ENCODE data around the gene KCNQ1.

KCNQ1 gene

DNA sequence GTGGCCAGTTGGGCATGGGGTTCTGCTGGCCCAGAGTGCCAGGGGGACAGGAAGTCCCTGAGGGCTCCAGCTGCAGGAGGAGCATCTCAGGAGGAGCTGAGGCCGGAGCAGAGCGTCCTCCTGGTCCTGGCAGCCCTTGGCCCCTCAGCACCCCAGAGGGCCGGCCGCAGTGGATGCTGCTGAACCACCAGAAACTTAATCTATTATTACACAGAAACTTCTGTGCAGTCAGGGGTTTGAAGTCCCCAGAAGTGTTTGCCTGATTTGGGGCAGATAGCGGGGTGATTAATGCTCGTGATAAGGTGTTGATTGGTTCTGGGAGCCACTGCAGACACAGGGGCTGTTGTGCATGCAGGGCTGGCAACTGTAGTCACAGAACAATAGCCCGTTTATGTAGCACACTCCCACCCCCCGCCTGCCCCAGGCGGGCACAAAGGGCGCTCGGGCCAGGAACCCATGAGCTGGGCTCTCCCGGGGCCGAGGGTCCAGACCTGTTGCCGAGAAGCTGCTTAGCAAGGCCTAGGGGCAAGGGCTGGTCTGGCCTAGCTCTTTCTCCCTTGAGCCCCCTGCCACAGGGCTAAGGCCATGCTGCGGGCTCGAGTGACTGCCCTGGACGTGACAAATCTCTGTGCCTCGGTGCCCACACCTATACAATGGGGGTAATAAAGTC, 284.0 kb downstream of the KCNQ1 start:
- no peak for FAIRE-seq

DNA sequence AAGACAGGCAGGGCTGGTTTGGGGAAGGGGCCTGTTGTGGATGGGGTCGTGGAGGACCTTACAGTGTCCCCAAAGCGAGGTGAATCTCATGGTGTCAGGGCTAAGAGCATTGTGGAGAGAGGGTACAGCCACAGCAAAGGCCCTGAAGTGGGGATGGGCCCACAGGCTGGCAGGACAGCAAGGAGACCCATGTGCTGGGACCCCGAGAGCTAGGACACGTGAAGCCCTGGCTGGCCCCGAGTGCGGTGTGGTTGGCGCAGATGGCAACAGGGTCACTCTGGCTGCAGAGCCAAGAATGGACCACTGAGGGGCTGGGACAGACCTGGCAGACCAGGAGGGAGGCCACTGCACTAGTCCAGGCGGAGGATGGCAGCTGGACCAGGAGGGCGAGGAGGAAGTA, 285.0 kb downstream of the KCNQ1 start:
- FAIRE-seq = no peak

DNA sequence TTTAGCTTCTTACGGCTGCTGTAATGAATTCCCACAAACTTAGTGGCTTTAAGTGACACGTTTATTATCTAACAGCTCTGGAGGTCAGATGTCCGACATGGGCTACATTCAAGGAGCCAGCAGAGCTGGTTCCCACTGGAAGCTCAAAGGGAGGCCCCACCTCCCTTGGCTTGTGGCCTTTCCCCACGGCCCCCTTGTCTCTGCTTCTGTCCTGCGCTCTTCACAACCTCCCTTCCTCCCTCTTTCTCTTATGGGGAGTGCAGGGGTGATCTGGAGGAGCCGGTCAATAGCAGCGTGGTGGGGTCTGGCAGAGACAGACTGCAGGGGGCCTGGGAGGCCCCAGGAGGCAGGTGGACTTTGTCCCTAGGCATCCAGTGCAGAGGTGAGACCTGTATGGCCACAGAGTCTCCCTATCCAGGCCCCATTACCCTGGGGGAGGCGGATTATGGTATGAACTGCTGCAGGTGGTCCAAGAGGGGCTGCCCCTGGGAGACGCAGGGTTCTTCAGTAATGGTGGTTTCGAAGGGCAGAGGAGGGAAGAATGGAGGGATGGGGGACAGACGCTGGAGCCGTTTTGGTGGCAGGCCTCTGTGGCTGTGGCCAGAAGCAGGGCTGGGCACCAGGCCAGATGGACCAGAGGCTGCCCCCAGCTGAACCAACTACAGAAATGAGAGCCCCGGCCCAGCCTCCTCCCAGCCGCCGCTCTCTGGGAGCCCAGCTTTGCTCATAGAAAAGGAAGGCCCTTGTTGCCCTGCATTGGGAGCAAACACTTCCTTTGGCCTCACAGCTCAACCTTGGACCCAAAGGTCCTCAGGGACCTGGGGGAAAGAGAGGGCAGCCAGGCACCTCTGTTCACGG, 285.7 kb downstream of the KCNQ1 start:
- FAIRE-seq = no peak

DNA sequence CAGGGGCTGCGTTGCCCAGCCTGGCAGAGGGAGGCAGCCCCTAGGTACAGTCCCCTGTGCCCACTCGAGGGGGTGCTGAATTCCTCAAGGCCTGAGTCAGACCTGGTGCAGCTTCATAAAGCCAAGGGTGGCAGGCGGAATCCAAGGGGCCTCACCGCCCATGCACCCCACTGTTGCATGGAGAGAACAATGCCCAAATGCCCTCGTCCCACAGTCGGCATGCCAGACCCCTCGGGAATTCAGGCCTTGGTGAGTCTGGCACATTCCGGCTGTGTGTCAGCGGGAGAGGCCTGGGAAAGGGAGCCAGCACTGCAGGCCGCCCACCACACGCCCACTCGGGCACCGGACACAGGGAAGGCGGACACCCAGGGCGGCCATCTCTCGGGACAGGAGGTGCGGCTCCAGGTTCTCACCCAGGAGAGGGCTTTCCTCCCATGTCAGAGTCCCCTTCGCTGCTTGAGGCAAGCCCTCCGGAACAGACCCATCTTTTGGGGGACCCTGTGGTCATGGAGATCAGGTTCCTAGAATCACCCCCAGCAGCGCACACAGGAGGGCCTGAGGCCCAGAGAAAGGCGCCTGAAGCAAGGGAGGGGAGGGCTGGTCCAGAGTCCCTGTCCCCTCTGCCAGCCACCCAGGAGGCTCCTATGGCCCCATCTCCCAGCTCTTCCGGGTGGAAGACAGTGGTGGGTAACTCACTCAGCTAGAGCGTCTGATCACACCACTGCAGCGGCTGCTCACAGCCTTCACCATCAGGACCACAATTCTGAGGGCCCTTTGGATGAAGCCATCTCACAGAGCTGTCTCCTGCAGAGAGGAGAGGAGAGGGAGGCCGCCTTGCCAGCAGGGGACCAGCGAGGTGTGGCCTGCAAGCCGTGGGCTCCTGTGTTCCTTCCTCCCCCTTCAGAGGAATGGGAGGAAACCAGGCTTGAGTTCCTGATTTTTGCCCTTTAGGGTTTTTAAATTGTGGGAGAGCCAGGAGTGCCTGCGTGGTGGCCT, 286.6 kb downstream of the KCNQ1 start:
- FAIRE-seq = no peak

DNA sequence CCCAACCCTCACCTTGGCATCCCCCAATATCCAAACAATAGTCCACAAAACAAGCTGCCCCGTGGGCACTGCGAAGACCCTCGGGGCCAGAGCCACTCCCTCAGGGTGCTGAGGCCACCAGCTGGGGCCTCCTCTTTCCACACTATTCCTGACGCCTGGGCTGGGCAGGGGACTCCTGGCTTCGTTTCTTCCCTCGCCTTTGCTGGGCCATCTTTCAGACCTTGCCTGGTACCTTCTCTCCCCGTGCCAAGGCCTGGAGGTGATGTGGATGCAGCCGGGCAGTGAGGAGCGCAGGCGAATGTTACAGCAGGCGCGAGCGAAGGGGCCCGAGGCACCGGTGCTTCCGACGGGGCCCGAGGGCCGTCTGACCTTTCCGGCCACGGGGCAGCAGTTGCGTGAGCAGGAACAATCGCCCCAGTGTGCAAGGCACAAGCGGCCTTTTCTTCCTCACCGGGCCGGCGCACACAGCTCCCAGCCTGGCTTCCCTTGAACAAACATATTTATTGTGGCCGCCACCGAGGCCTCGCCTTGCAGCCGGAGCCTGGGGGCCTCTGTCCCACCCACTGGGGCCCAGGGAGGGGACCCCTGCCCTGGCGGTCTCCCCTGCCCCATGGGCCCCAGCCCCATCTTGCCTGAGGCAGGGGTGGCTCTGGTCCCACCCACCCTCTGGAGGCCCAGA, 287.6 kb downstream of the KCNQ1 start:
- no peak for FAIRE-seq

DNA sequence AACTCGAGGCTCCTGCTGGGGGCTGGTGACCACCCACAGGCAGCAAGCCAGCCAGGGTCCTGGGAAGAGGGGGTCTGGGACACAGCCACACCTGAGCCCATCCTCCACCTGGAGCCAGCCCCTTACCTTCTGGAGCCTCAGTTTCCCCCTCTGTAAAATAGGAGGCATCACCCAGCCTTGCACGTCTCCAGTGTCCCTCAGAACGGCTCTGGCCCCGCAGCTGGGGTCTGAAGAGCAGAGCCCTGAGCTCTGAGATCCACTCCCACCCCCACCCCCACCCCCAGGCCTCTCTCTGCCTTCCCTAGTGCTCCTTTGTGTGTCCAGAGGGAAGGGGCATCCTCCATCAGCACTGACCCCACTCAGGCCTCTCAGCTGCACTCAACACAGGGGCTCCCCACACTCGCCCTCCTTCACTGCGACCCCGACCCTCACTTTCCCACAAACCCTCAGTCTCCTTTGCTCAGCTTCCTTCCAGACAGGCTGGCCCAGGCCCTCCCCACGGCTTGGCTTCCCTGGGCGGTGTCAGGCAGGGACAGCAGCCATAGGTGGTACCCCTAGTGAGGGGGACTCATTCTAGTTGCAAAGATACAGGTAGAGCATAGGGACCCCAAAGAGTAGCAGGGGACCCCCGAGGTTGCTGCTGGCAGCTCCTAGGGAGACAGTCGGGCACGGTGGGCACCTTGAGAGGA, 288.3 kb downstream of the KCNQ1 start:
- no peak for FAIRE-seq

DNA sequence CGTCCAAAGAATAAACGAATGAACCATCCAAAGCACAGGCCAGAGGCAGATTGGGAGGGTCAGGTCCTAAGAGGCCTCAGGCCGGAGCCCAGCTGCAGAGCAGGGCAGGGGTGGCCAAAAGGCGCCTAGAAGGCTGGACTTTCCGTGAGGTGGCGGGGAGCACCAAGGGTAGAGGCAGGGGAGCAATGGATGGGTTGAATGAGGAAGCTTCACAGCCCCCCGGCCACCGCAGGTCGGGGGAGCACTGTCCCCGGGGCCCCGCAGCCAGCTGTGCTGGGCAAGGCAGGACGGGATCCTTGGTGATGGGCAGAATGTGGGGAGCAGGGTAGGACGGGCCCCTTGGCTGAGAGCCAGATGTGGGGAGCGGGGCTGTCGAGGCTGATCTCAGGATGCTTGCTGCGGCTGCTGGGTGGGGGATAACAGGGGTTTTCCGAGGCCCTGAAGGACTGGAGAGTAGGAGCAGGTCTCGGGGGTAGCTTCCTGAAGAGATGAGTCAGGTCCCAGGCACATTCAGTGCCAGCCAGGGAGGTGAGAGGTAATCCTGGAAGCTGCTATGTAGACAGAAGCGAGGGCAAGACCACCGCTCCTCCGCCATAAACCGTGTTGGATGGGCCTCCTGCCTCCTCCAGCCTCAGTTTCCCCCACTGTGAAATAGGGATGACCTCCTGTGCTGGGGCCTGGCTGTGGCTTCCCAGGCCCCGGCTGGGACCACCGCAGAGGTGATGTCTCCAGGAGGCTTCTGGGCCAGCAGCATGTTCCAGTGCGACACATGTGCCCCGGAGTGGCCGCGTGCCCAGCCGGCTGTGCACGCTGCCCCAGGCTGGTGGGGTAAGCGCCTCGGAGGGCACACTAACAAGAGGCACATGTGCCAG, 289.6 kb downstream of the KCNQ1 start:
- no peak for FAIRE-seq

DNA sequence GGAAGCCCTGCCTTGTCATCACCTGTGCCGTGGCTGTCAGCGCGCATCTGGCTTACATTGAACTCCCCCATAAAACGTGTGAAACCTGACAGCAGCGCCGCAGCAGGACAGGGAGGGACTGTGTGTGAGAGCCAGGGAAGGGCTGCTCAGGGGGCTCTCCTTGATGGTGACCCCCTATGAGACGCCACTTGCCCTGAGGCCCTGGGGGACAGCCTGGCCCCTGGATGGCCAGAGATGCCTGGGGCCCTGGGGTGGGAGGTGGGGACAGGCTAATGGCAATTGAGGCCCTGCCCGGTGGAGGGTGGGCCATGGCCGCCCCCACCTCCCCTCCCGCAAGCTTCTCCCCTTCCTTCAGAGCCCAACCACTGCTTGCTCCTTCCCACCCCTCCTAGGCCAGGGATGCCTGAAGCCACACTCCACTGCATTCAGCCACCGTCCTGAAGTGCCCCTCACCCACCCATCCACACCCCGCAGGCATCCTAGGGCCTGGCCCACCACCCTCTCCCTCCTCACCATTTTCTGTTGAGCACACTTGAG, 290.3 kb downstream of the KCNQ1 start:
- no peak for FAIRE-seq

DNA sequence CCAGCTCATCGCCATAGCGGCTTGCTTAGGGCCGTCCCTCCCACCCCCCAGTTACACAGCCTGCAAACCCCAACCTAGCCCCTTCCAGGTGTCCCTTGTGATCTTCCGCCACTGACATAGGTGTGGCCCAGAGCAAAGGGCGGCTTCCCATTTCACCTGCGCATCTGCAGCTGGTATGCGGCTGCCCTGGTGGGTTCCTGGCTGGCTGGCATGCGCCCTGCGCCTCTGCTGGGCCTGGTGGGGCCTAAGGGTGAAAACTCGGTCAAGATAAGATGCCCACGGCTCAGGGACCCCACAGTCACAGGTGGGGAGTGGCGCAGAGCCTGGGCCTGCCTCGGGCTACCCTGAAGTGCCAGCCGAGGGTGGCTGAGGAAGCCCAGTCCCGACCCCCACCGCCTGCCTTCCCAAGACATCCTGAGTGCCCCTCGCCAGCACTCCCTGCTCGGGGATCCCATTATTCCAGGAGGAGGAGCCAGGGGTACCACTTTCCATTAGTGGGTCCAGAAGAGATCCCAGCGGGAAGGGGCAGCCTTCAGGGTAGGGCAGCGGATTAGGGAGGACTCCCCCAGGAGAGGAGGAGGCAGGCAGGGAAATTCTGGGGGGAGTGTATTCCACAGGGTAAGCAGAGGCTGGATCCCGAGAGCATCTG, 291.9 kb downstream of the KCNQ1 start:
- no peak for FAIRE-seq

DNA sequence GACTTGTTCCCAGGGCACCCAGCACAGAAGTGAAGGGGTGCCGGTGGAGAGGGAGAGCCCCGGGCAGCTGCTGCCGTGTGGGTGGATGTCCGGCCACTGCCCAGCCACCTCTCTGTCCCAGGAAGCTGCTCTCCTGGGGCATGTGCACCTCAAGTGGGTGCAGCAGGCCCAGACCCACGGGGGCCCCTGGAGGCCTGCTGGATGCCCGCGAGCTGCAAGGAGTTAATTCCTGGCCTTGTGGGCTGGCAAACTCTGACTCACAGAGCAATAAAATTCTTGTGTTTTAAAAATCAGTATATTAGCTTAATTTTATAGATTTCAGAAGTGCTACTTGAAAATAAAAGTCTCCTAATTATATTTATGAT, 292.4 kb downstream of the KCNQ1 start:
- FAIRE-seq = no peak

DNA sequence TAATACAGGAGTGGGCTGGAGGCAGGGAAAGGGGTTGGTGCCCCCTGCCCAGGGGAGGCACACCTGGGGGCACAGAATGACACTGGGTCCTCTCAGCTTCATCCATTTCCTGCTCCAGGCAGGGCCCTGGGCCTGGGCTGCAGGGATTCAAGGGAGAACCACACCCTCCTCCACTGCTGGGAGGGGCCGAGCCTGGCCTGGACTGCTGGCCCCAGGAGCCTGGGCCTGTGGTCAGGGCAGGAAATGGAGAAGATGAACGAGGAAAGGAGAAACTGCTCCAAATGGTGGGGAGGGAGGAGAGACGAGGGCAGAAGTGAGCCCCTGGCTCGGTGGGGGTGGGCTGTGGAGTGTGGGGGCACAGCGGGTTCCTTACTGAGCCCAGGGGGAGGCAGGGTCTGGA, 293.1 kb downstream of the KCNQ1 start:
- no peak for FAIRE-seq

DNA sequence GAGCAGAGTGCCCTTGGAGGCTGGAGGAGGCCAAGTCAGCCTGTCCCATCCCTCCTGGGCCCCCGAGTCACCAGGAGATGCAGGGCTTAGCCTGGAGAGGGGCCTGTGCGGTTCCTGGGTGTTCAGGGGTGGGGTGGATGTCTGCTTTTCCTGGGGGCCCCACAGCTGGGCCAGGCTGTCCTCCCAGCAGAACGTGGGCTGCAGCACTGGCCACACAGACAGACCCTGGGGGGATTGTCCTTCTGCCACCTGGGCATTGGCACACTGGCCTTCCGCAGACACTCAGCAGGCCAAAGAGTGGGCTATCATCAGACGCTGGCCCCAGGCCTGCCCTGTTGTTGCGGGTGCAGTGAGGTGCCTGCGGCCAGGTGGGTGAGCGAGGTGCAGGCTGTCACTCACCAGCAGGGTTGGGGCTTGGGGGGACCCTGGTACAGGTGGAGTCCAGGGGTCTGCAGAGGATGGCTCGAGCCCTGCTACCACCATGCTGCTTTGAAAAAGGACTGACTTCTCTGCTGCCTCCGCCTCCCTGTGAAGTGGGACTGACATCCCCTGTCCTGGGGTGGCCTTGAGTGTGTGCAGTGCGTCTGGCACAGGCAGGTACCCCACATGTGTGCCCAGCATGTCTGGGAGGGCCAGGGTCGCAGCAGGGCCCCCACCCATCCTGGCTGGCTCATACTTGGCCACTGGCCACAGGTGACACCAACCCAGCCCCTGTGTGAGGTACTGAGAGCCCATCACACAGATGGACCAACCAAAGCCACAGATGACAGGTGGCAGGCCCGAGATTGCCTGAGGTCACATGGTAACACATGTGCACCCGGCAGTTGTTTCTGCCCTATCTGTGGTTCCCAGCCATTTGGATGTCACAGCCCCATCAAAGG, 294.0 kb downstream of the KCNQ1 start:
- no peak for FAIRE-seq

DNA sequence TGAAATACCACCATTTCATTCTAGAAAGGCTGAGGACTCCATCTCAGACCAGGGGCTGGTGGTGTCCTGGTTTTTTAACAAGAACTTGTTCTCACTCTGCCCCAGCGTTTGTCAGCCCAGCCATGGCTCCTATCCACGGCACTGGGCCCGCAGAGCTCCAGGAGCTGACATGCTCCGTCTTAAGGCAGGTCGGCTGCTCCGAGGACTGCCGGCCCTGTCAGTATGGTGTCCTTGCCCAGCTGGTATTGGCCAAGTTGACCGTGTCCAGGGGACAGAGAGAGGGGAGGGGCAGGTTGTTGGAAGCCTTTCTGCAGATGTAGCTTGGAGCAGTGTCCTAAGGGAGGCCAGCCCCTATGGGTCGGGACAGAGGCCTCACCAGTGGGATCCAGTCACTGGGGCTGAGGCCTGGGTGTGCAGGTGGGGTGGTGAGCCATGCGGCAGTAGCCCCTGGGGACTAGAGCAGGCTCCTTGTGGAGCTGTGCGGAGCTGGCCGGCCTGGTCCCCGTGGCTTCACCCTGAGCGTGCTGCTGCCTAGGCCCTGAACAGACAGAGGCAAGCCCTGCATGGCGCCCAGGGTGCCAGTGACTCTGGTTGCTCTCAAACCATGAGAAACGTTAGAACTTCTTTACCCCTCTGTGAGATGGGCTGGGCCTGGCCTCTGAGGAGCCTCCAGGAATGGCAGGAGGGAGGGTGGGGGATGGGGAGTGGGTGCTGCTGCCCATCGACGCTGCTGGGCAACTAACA, 294.9 kb downstream of the KCNQ1 start:
- FAIRE-seq = no peak

DNA sequence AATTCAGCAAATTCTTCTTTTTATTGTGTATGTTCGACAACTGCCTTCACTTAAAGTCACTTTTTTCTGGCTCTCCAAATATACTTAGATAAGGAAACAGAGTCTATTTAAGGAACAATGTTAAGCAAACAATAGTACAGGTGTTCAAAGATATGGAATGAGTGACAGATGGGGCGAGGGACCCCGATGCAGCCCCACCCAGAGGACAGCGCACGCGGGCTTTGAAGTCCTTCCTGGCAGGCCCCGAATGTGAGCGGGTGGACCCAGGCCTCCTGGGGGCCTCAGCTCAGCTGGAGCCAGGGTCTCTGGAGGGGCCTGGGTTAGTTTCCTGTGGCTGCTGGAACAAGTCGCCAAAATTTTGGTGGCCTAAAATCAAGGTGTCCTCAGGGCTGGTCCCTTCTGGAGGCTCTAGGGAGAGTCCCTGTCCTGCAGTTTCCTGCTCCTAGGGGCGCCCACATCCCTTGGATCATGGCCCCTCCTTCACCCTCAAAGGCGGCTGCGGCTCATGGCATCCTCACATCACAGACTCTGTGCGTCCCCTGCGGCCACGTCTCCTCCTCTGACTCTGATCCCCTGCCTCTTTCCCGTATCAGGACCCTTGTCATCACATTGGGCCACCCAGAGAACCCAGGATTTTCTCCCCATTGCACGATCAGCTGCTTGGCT, 295.6 kb downstream of the KCNQ1 start:
- no peak for FAIRE-seq

DNA sequence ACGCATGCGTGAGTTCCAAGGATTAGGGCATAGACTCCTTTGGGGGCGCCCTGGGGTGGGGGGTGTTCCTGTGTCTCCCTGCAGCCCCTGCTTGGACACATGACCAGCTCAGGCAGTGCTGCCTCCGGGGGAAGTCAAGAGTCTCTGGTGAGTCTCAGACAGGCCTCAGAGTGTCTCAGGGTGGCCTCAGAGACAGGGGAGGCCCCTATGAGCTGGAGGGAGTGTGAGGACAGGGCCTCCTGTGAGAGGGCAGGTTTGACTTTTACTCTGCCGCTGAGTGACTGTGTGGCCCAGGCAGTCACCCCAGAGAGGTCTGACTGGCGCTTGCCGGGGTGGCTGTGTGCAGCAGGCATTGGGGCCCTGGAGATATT, 296.2 kb downstream of the KCNQ1 start:
- FAIRE-seq = no peak

DNA sequence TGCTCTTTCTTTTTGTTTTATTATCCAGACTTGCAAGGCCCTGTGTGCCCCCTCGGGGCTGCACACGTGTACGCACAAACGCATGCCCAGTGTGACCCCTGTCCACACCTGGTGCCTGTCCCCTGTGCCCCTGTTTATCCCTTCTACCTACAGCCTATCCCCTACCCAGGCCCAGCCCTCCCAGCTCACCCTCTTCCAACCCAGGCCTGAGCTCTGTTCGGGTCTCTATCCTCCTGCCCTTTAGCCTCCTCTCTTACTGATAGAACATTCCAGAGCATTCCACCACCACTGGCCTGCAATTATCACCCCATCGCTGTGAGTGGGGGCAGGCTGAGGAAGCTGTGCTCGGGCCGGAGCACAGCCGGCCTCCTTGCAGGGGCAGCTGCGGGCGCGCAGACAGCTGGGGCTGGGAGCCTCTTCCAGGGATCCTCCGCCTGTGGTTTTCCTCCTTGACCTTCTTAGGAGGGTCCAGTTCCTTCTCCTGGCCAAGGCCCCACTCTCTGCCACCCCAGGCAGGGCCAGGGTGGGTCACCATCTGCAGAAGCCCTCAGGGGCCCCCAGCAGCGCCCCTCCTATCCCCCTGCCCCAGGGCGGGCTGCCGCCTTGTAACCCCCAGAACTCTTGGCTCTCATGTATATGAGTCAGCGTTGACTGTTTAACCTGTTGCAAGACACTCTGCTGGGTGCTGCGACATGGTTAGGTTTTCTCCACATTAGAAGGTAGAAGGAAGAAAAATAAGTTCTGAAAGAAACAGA, 296.7 kb downstream of the KCNQ1 start:
- no peak for FAIRE-seq

DNA sequence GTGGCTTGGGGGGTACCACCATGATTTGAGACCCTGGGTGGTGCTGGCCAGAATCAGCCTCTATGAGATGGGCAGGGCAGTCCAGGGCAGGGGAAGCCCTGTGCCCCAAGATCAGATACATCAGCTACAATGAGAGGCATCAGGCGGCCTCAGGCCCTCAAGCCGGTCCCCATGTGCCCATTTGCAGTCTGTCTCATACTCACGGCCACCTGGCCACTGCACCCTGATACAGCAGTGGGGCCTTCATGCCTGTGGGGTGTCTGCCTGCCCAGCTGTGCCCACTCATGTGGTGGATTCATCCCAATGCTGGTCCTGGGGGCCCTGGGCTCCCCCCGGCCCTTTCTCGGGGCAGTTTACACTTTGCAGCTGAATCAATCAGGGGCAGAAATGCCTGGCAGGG, 297.4 kb downstream of the KCNQ1 start:
- no peak for FAIRE-seq
